HG03460 (cell line): ENCODE measurements around the gene ALDOB.
"Not testable (repeated sequence)": the region's sequence is repeated elsewhere in the genome, so short reads cannot be mapped to it uniquely, and the experiment has no call there.

ENCODE experiments used
- ATAC-seq: cut with Tn5 transposase; IDR thresholded peaks from one replicate; pipeline ENCODE4 v1.9.1; 2021; ENCODE audit not compliant: unreplicated experiment

ALDOB gene

GRCh38 chr9:101388507-101388993, 47.0 kb downstream of the ALDOB start:
- no peak for ATAC-seq

- ATAC-seq, result no peak
Measured at GRCh38 chr9:101387871-101388506, 47.6 kb downstream of the ALDOB start.

- not testable (repeated sequence) for ATAC-seq
Measured at GRCh38 chr9:101384873-101385536, 50.6 kb downstream of the ALDOB start, which contains the start of gene BAAT. BAAT (minus strand) TSS chr9:101385006; CDS start chr9:101371404, 13,602 bp downstream.

GRCh38 chr9:101383361-101383760, 52.2 kb downstream of the ALDOB start:
- no peak for ATAC-seq

- no peak for ATAC-seq
Measured at GRCh38 chr9:101381833-101382342, 53.7 kb downstream of the ALDOB start.

GRCh38 chr9:101381118-101381517, 54.5 kb downstream of the ALDOB start:
- no peak for ATAC-seq

- no peak for ATAC-seq
Measured at GRCh38 chr9:101380295-101380694, 55.3 kb downstream of the ALDOB start.

- no peak for ATAC-seq
Measured at GRCh38 chr9:101376111-101376848, 59.3 kb downstream of the ALDOB start.

- no peak for ATAC-seq
Measured at GRCh38 chr9:101375546-101375945, 60.0 kb downstream of the ALDOB start.

GRCh38 chr9:101372327-101373118, 63.1 kb downstream of the ALDOB start:
- ATAC-seq, result no peak

- no peak for ATAC-seq
Measured at GRCh38 chr9:101371813-101372212, 63.8 kb downstream of the ALDOB start.
